Stimulated activated naive CD4-positive, alpha-beta T cell treated with Interleukin-2 at 50 U/mL for 16 hours (primary cell): ENCODE results near the gene PACSIN2.
"Not testable (repeated sequence)": the region's sequence is repeated elsewhere in the genome, so short reads cannot be mapped to it uniquely, and the experiment has no call there.

Source experiments
- DNase-seq: peaks from one replicate; lab custom pipeline; 2025; lab: John Stamatoyannopoulos, UW

The PACSIN2 gene

GRCh38 chr22:42992092-42992491 lies 22.9 kb downstream of the PACSIN2 start:
- DNase-seq: no peak

GRCh38 chr22:42991010-42991651 lies 23.8 kb downstream of the PACSIN2 start:
- no peak for DNase-seq

GRCh38 chr22:42990131-42990838 lies 24.7 kb downstream of the PACSIN2 start:
- no peak for DNase-seq

GRCh38 chr22:42986115-42986514 lies 28.8 kb downstream of the PACSIN2 start:
- DNase-seq: no peak

- DNase-seq: no peak
Measured at GRCh38 chr22:42985531-42985905, 29.4 kb downstream of the PACSIN2 start.

- DNase-seq: no peak
Measured at GRCh38 chr22:42984814-42985530, 30.0 kb downstream of the PACSIN2 start.

- DNase-seq: no peak
Measured at GRCh38 chr22:42984397-42984796, 30.6 kb downstream of the PACSIN2 start.

- DNase-seq: no peak
Measured at GRCh38 chr22:42983470-42983869, 31.5 kb downstream of the PACSIN2 start.

GRCh38 chr22:42979606-42980005 lies 35.3 kb downstream of the PACSIN2 start:
- DNase-seq: no peak

GRCh38 chr22:42978453-42979103 lies 36.4 kb downstream of the PACSIN2 start:
- no peak for DNase-seq

GRCh38 chr22:42977569-42977968 lies 37.4 kb downstream of the PACSIN2 start:
- no peak for DNase-seq

- DNase-seq: no peak
Measured at GRCh38 chr22:42976217-42976933, 38.6 kb downstream of the PACSIN2 start.

- DNase-seq: no peak
Measured at GRCh38 chr22:42974223-42974622, 40.7 kb downstream of the PACSIN2 start.

GRCh38 chr22:42973536-42973881 lies 41.4 kb downstream of the PACSIN2 start:
- DNase-seq: no peak

GRCh38 chr22:42972649-42973535 lies 42.1 kb downstream of the PACSIN2 start:
- DNase-seq: no peak

- not testable (repeated sequence) for DNase-seq
Measured at GRCh38 chr22:42971473-42971860, 43.5 kb downstream of the PACSIN2 start.

GRCh38 chr22:42970029-42970428 lies 44.9 kb downstream of the PACSIN2 start:
- DNase-seq: no peak

- DNase-seq: no peak
Measured at GRCh38 chr22:42969348-42969975, 45.5 kb downstream of the PACSIN2 start.

GRCh38 chr22:42967933-42968332 lies 47.0 kb downstream of the PACSIN2 start:
- no peak for DNase-seq

GRCh38 chr22:42967005-42967404 lies 47.9 kb downstream of the PACSIN2 start:
- DNase-seq: no peak

- DNase-seq: no peak
Measured at GRCh38 chr22:42966497-42966896, 48.5 kb downstream of the PACSIN2 start.
